ENCODE data around the gene INO80E. TPM values are rescaled to one million over a fixed set of nuclear protein-coding genes. Genes with fewer than 3 reads are reported as not detected.

The INO80E gene
- polyA plus RNA-seq, 2 of the 4 experiments (the other 2 are of a cell fraction), result 41.3 to 89.0 TPM

- TF ChIP-seq CTCF (IDR thresholded peaks at IDR 0.05), result no peak
- TF ChIP-seq POLR2A (IDR thresholded peaks at IDR 0.05; ENCODE audit: low read length), result no peak
These were observed 26.8 kb downstream of the INO80E start, which contains the start of gene C16orf92 (continued) for GRCh38 chr16:30022887-30023286.

GRCh38 chr16:30023586-30023985 is 27.5 kb downstream of the INO80E start:
- POLR2A ChIA-PET, result no interaction called here
- FAIRE-seq (no peak), ATAC-seq (no peak)

More at GRCh38 chr16:30023586-30023985, 27.5 kb downstream of the INO80E start:
- no peak overlapping the region for H3K4me3 ChIP-seq
- H3K4me2 ChIP-seq, result no peak overlapping the region
- no peak for TF ChIP-seq ZC3H11A (IDR thresholded peaks at IDR 0.05)
- no peak for TF ChIP-seq EHMT2 (IDR thresholded peaks at IDR 0.05; ENCODE audit: low read depth)
- TF ChIP-seq CHD2 (IDR thresholded peaks at IDR 0.05; ENCODE audit: low read length, partially characterized antibody), result no peak
- TF ChIP-seq HMGXB4 (CRISPR knock-in tag; IDR thresholded peaks at IDR 0.05; ENCODE audit: borderline replicate concordance), result no peak
- no peak for TF ChIP-seq CTCF (IDR thresholded peaks at IDR 0.05)
- TF ChIP-seq MAX (IDR thresholded peaks at IDR 0.05), result no peak
- TF ChIP-seq FOSB (CRISPR knock-in tag; IDR thresholded peaks at IDR 0.05), result no peak
- no peak for TF ChIP-seq NFE2L2 (conservative IDR thresholded peaks at IDR 0.05; ENCODE audit: low read length)
- no peak for TF ChIP-seq HEYL (CRISPR knock-in tag; IDR thresholded peaks at IDR 0.05)
- no peak for TF ChIP-seq HES2 (IDR thresholded peaks at IDR 0.05)
- TF ChIP-seq HDAC2 (IDR thresholded peaks at IDR 0.05), result no peak
- TF ChIP-seq ZSCAN20 (CRISPR knock-in tag; IDR thresholded peaks at IDR 0.05), result no peak
- no peak for TF ChIP-seq NR3C1 (IDR thresholded peaks at IDR 0.05)
- TF ChIP-seq TP53 (CRISPR knock-in tag; IDR thresholded peaks at IDR 0.05), result no peak
- no peak for TF ChIP-seq ZFP36 (IDR thresholded peaks at IDR 0.05; ENCODE audit: borderline replicate concordance, partially characterized antibody)
- no peak for TF ChIP-seq HOXA7 (CRISPR knock-in tag; IDR thresholded peaks at IDR 0.05)
- no peak for TF ChIP-seq RARB (CRISPR knock-in tag; IDR thresholded peaks at IDR 0.05)
- TF ChIP-seq HOXB5 (CRISPR knock-in tag; IDR thresholded peaks at IDR 0.05), result no peak
- TF ChIP-seq REST (IDR thresholded peaks at IDR 0.05), result no peak
- WGBS (ENCODE audit: missing lambda C conversion rate), result 57% methylated on average over 6 of the region's 11 CpGs
- no peaks in the 10 kb centered on the region for H3K9me3 ChIP-seq
- no peak overlapping the region for H3K27ac ChIP-seq
- DNase-seq (ENCODE audit: low read depth in 1 of 2, low spot score in 1 of 2), result no peak
- H3K4me1 ChIP-seq, result no peaks in the 10 kb centered on the region
- CTCF ChIA-PET, result interaction anchor here (0.9 to 2.7 kb wide), 11 partner anchors 8 to 324 kb away, joined by 3 to 25 read pairs (median 5); partner anchors contain the start of genes MVP and TLCD3B

All from A549 (cell line).